ENCODE measurements around the gene PCSK9.

DNA sequence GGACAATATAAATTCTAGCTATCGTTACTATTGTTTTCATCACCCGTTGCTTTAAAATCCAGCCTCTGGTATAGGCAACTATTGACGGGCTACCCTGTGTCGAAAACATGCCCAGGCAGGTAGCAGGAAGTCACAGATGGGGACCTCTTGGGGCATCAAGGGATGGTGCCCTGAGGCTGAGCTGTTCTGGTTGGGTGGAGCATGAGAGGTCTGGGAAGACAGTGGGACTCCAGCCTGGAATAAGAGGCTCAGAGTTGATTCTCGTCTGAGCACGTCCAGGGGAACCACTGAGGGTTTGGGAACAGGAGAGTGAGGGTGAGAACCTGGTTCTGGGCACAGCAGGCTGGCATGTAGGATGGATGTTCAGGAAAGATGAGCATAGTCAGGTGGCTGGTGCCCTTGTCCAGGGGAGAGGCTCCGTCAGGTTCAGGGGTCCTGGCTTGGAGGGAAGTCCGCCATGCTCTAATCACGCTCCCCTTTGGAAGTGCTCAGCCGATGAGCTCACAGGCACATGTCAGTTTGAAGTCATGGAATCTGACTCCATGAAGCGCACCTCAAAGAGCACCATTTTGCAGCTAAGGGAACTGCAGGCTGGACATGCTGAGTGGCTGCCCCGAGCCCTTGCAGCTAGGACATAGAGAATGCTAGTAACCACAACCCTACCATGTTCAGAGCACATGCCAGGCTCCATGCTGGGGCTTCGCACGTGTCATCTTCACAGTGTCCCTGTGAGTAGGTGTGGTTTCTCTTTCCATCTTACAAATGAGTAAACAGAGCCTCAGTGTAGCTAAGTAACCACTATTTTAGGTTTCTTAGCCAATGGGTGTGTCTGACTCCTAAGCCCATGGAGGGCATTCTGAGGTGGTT lies 21.0 kb downstream of the PCSK9 start:
- no peak for TF ChIP-seq CTCF (IDR thresholded peaks at IDR 0.05)
- TF ChIP-seq POLR2A (IDR thresholded peaks at IDR 0.05): no peak

All from heart left ventricle (tissue), 13 donors.